Large intestine (tissue), 3 donors: Measurements from ENCODE around the gene KLHL41. TPM values are rescaled to one million over a fixed set of nuclear protein-coding genes. Genes with fewer than 3 reads are reported as not detected.
"Not testable (repeated sequence)": the region's sequence is repeated elsewhere in the genome, so short reads cannot be mapped to it uniquely, and the experiment has no call there.

Experiments
- DNase-seq, 2 donors: peaks; one replicate each; pipeline versions ENCODE4 v3.0.0 to v3.0.0-alpha.2; 2013
- H3K27ac ChIP-seq: one replicate; pipeline ENCODE4 v1.5.1; 2013; ENCODE audit warnings: low read length
- H3K27me3 ChIP-seq: 2 replicates; pipeline ENCODE4 v1.6.1; 2013; ENCODE audit warnings: low read length; ENCODE audit not compliant: control insufficient read depth, insufficient read depth
- H3K36me3 ChIP-seq: 2 replicates; pipeline ENCODE4 v1.6.1; 2013; ENCODE audit warnings: low read length; ENCODE audit not compliant: control insufficient read depth, insufficient read depth
- H3K4me1 ChIP-seq: one replicate; pipeline ENCODE4 v1.6.1; 2013; ENCODE audit warnings: low read length; ENCODE audit not compliant: control insufficient read depth, insufficient read depth
- H3K4me3 ChIP-seq: one replicate; pipeline ENCODE4 v1.5.1; 2013; ENCODE audit warnings: low read length
- H3K9me3 ChIP-seq: one replicate; pipeline ENCODE4 v1.6.1; 2013; ENCODE audit warnings: mild to moderate bottlenecking, low read depth, low read length, moderate library complexity; ENCODE audit not compliant: control insufficient read depth
- WGBS: methylation state at CpG from one replicate; pipeline ENCODE4 v1.1.5; 2013; ENCODE audit warnings: low lambda C conversion rate; ENCODE audit not compliant: insufficient coverage; 5-methylcytosine and 5-hydroxymethylcytosine counted together
- polyA plus RNA-seq: library from polyadenylated mRNA; unstranded; fragments of 120-200 nt; gene quantifications from one replicate; pipeline ENCODE4 v1.2.1, GENCODE V29; 2013

Gene KLHL41
- polyA plus RNA-seq, 1 donor = 5.1 TPM

- H3K4me1 ChIP-seq = peaks cover 2% of the 10 kb centered on the region
- H3K9me3 ChIP-seq = peaks cover 12% of the 10 kb centered on the region
- H3K36me3 ChIP-seq = no peaks in the 10 kb centered on the region
- no peaks in the 10 kb centered on the region for H3K27me3 ChIP-seq
- peak in 1 of 2 donors; percentile 20 for DNase-seq
- H3K27ac ChIP-seq = no peak overlapping the region
- H3K4me3 ChIP-seq = no peak overlapping the region
Measured at GRCh38 chr2:169507698-169508097, 1.8 kb upstream of the KLHL41 start.

- no peaks in the 10 kb centered on the region for H3K36me3 ChIP-seq
- peaks cover 2% of the 10 kb centered on the region for H3K4me1 ChIP-seq
- H3K27ac ChIP-seq = no peak overlapping the region
- 100% methylated on average over 1 of the region's 8 CpGs for WGBS
- H3K27me3 ChIP-seq = no peaks in the 10 kb centered on the region
- H3K4me3 ChIP-seq = no peak overlapping the region
- peaks cover 7% of the 10 kb centered on the region for H3K9me3 ChIP-seq
- no peak for DNase-seq
Measured at GRCh38 chr2:169509955-169510354, 453 bp downstream of the KLHL41 start.

GRCh38 chr2:169510496-169510895, 994 bp downstream of the KLHL41 start:
- H3K27ac ChIP-seq = no peak overlapping the region
- no peak for DNase-seq
- no peaks in the 10 kb centered on the region for H3K27me3 ChIP-seq
- peaks cover 2% of the 10 kb centered on the region for H3K4me1 ChIP-seq
- H3K9me3 ChIP-seq = peaks cover 2% of the 10 kb centered on the region
- H3K36me3 ChIP-seq = no peaks in the 10 kb centered on the region
- H3K4me3 ChIP-seq = no peak overlapping the region
- no CpG with 5 or more reads among the region's 4 CpGs for WGBS

GRCh38 chr2:169511818-169512217, 2.3 kb downstream of the KLHL41 start:
- Histone ChIP-seq H3K4me3 (no peak overlapping the region), H3K27me3 (no peaks in the 10 kb centered on the region), H3K27ac (peak overlapping the region; percentile 16), H3K9me3 (no peaks in the 10 kb centered on the region), H3K4me1 (peaks cover 2% of the 10 kb centered on the region), H3K36me3 (no peaks in the 10 kb centered on the region)
- peak in 1 of 2 donors; percentile 7 for DNase-seq
- 60% methylated on average over 1 of the region's 1 CpG for WGBS

GRCh38 chr2:169512525-169512924, 3.0 kb downstream of the KLHL41 start:
- H3K4me3 ChIP-seq = no peak overlapping the region
- H3K9me3 ChIP-seq = no peaks in the 10 kb centered on the region
- H3K27ac ChIP-seq = peak overlapping the region; percentile 16
- no peaks in the 10 kb centered on the region for H3K36me3 ChIP-seq
- 78% methylated on average over 1 of the region's 2 CpGs for WGBS
- H3K27me3 ChIP-seq = no peaks in the 10 kb centered on the region
- peaks cover 2% of the 10 kb centered on the region for H3K4me1 ChIP-seq
- no peak for DNase-seq

- Histone ChIP-seq H3K4me1 (peaks cover 2% of the 10 kb centered on the region), H3K4me3 (no peak overlapping the region), H3K36me3 (no peaks in the 10 kb centered on the region), H3K9me3 (no peaks in the 10 kb centered on the region), H3K27ac (no peak overlapping the region), H3K27me3 (no peaks in the 10 kb centered on the region)
- DNase-seq = no peak
- WGBS = no CpG with 5 or more reads among the region's 1 CpG
Measured at GRCh38 chr2:169513094-169513493, 3.6 kb downstream of the KLHL41 start.

- Histone ChIP-seq H3K4me3 (no peak overlapping the region), H3K4me1 (peaks cover 2% of the 10 kb centered on the region), H3K9me3 (no peaks in the 10 kb centered on the region), H3K36me3 (no peaks in the 10 kb centered on the region), H3K27me3 (no peaks in the 10 kb centered on the region), H3K27ac (no peak overlapping the region)
- 100% methylated on average over 1 of the region's 3 CpGs for WGBS
- no peak for DNase-seq
Measured at GRCh38 chr2:169513926-169514325, 4.4 kb downstream of the KLHL41 start.

- H3K4me3 ChIP-seq, H3K4me1 ChIP-seq, H3K27me3 ChIP-seq, H3K9me3 ChIP-seq, H3K36me3 ChIP-seq, DNase-seq, H3K27ac ChIP-seq: not testable (repeated sequence)
- 100% methylated on average over 1 of the region's 7 CpGs for WGBS
Measured at GRCh38 chr2:169514758-169515157, 5.3 kb downstream of the KLHL41 start.

- not testable (repeated sequence) for H3K4me3 ChIP-seq, H3K9me3 ChIP-seq, H3K27me3 ChIP-seq, H3K27ac ChIP-seq, DNase-seq, H3K36me3 ChIP-seq, H3K4me1 ChIP-seq
- WGBS = 95% methylated on average over 3 of the region's 10 CpGs
Measured at GRCh38 chr2:169516488-169516995, 7.0 kb downstream of the KLHL41 start.

GRCh38 chr2:169520896-169521295, 11.4 kb downstream of the KLHL41 start:
- DNase-seq = no peak
- H3K4me3 ChIP-seq = no peak overlapping the region
- H3K36me3 ChIP-seq = peaks cover 2% of the 10 kb centered on the region
- H3K9me3 ChIP-seq = no peaks in the 10 kb centered on the region
- H3K27ac ChIP-seq = no peak overlapping the region
- H3K27me3 ChIP-seq = no peaks in the 10 kb centered on the region
- no peaks in the 10 kb centered on the region for H3K4me1 ChIP-seq

- H3K9me3 ChIP-seq = no peaks in the 10 kb centered on the region
- H3K4me3 ChIP-seq = no peak overlapping the region
- no peaks in the 10 kb centered on the region for H3K27me3 ChIP-seq
- WGBS = 0% methylated on average over 1 of the region's 5 CpGs
- no peak for DNase-seq
- H3K27ac ChIP-seq = no peak overlapping the region
- peaks cover 2% of the 10 kb centered on the region for H3K36me3 ChIP-seq
- no peaks in the 10 kb centered on the region for H3K4me1 ChIP-seq
Measured at GRCh38 chr2:169523681-169524080, 14.2 kb downstream of the KLHL41 start.
